PC-9 (cell line): Measurements from ENCODE around the gene ORAI3. TPM values are rescaled to one million over a fixed set of nuclear protein-coding genes. Genes with fewer than 3 reads are reported as not detected.

Source experiments
- BruUV-seq: library from RNA; stranded (reverse); fragments of 400-500 nt; replicated peaks from 2 replicates; lab custom pipeline; 2021; lab: Mats Ljungman, UMichigan
- CTCF ChIA-PET: fragments of 300-600 bp; sonication (Branson Sonifier 250); formaldehyde crosslinking; loops from one replicate; lab custom pipeline; 2022; ENCODE audit warnings: antibody characterized with exemption; lab: Charles Lee
- POLR2A ChIA-PET: fragments of 300-600 bp; sonication (Branson Sonifier 250); formaldehyde crosslinking; loops from one replicate; lab custom pipeline; 2022; ENCODE audit warnings: antibody characterized with exemption; ENCODE audit not compliant: unreplicated experiment; lab: Charles Lee
- DNase-seq, 2 experiments: peaks; one replicate each; pipeline versions ENCODE4 v3.0.0 to v3.0.0-alpha.2; 2015 to 2022; ENCODE audit warnings: mixed read lengths in 1 of 2
- H2AFZ ChIP-seq: fragments of 200-600 bp; sonication (generic); 2 replicates; pipeline ENCODE4 v1.8.1; 2017; ENCODE audit warnings: antibody characterized with exemption
- H3F3A ChIP-seq: fragments of 200-600 bp; sonication (generic); 2 replicates; pipeline ENCODE4 v1.8.1; 2017; ENCODE audit warnings: antibody characterized with exemption, mild to moderate bottlenecking, low read depth; ENCODE audit not compliant: insufficient read depth
- H3K27ac ChIP-seq: fragments of 200-600 bp; sonication (generic); 2 replicates; pipeline ENCODE4 v1.6.1; 2016; ENCODE audit warnings: mixed run types
- H3K27me3 ChIP-seq: fragments of 200-600 bp; sonication (generic); 2 replicates; pipeline ENCODE4 v1.6.1; 2016; ENCODE audit warnings: low read depth, mixed run types; ENCODE audit not compliant: insufficient read depth
- H3K36me3 ChIP-seq: fragments of 200-600 bp; sonication (generic); 2 replicates; pipeline ENCODE4 v1.6.1; 2016; ENCODE audit warnings: low read depth, mixed run types
- H3K4me1 ChIP-seq: fragments of 200-600 bp; sonication (generic); replicated peaks from 2 replicates; pipeline ENCODE4 v1.6.1; 2016; ENCODE audit warnings: mixed run types; ENCODE audit not compliant: insufficient read depth
- H3K4me2 ChIP-seq: fragments of 200-600 bp; sonication (generic); 2 replicates; pipeline ENCODE4 v1.6.1; 2017; ENCODE audit warnings: mixed run types
- H3K4me3 ChIP-seq: fragments of 200-600 bp; sonication (generic); 2 replicates; pipeline ENCODE4 v1.6.1; 2016; ENCODE audit warnings: mixed run types
- H3K79me2 ChIP-seq: fragments of 200-600 bp; sonication (generic); 2 replicates; pipeline ENCODE4 v1.6.1; 2017; ENCODE audit warnings: low read depth, mixed run types
- H3K9me2 ChIP-seq: fragments of 200-600 bp; sonication (generic); 2 replicates; pipeline ENCODE4 v1.8.1; 2017; ENCODE audit warnings: mild to moderate bottlenecking; ENCODE audit not compliant: insufficient read depth
- H3K9me3 ChIP-seq: fragments of 200-600 bp; sonication (generic); 2 replicates; pipeline ENCODE4 v1.8.1; 2016; ENCODE audit warnings: low read depth; ENCODE audit not compliant: insufficient read depth
- H4K20me1 ChIP-seq: fragments of 200-600 bp; sonication (generic); 2 replicates; pipeline ENCODE4 v1.8.1; 2017; ENCODE audit not compliant: insufficient read depth
- EZH2 ChIP-seq: fragments of 200-600 bp; sonication (generic); IDR thresholded peaks from 2 replicates; pipeline ENCODE4 v1.8.0; 2017; ENCODE audit warnings: antibody characterized with exemption, low read depth
- intact Hi-C: fragments of 100-400 bp; cut with micrococcal nuclease; formaldehyde crosslinking; loops from one replicate; pipeline ENCODE4 v1.10.0; 2022; ENCODE audit not compliant: unreplicated experiment
- total RNA-seq: library from RNA; stranded (reverse); gene quantifications from 2 replicates; pipeline ENCODE4 v1.2.3, GENCODE V29; 2021
- TF ChIP-seq, protein P1 (sequence below): fragments of 200-600 bp; sonication (generic); conservative IDR thresholded peaks from 2 replicates; pipeline ENCODE4 v1.6.1; 2017; ENCODE audit warnings: mixed run types, antibody characterized with exemption, mild to moderate bottlenecking, moderate library complexity

Gene ORAI3
- total RNA-seq, 1 experiment from 2014 or later = 43.5 TPM

DNA sequence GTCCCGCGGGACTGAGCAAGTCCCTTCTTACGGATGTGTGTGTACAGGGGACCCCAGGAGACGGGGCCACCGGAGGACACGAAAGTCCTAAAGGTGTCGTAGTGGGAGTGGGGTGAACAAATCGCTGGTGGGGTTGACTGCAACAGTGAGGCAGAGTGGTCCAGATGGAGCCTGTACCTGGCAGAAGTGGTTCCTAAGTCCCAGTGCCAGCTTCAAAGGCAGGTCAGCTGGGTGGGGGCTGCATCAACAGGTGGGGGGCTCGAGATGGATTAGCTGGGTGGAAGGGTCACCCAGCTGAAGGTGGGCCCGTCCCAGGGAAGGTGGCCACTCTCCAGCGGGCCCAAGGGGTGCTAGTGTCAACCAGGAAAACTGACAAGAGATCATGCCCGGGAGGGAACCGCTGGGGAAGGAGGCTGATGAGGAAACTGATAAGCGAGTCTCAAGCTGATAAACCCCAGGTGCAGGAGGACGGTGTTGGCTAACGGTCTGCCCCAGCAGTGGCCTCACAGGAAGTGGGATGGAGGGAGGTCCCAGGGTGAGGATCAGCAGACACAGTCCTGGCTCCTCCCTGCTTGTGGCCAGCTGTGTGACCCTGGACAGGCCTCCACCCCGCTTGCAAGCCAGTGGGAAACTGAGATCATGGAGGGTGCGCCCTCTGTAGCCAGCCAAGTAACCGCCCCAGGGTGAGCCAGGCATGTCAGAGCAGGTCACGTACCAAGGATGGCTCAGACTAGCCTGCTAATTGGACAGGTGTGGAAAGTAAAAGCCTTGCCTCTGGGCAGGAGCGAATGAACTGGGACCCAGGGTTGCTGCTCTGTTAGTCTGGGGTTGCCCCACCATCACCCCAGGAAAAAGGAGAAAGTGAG, 1.0 kb downstream of the ORAI3 start:
- TSS peak; percentile 100 for BruUV-seq
- peak overlapping the region; percentile 91 for H3K4me2 ChIP-seq
- H3K36me3 ChIP-seq = 0 out of 2 replicates have a peak, but pooled peaks cover 2% of the 10 kb centered on the region
- peak overlapping the region; percentile 90 for H3K4me3 ChIP-seq
- peak; percentile 91 to 99 for DNase-seq
- intact Hi-C loops = loop anchor here (1.0 to 10.0 kb wide), 3 partner anchors 27 to 915 kb away; partner anchors contain the start of genes ARMC5 and FBXL19
- POLR2A ChIA-PET = interaction anchor here (0.5 to 0.6 kb wide), 4 partner anchors 56 to 210 kb away, joined by 5 to 23 read pairs (median 10); a partner anchor contains a TSS
- no peaks in the 10 kb centered on the region for H3K79me2 ChIP-seq
- TF ChIP-seq EZH2 = no peak
- TF ChIP-seq, protein P1, sequence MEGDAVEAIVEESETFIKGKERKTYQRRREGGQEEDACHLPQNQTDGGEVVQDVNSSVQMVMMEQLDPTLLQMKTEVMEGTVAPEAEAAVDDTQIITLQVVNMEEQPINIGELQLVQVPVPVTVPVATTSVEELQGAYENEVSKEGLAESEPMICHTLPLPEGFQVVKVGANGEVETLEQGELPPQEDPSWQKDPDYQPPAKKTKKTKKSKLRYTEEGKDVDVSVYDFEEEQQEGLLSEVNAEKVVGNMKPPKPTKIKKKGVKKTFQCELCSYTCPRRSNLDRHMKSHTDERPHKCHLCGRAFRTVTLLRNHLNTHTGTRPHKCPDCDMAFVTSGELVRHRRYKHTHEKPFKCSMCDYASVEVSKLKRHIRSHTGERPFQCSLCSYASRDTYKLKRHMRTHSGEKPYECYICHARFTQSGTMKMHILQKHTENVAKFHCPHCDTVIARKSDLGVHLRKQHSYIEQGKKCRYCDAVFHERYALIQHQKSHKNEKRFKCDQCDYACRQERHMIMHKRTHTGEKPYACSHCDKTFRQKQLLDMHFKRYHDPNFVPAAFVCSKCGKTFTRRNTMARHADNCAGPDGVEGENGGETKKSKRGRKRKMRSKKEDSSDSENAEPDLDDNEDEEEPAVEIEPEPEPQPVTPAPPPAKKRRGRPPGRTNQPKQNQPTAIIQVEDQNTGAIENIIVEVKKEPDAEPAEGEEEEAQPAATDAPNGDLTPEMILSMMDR = peak; percentile 35; the same call in 1 of the 2 replicates
- CTCF ChIA-PET = interaction anchor here (0.6 kb wide), 2 partner anchors 26 to 493 kb away, joined by 3 read pairs; partner anchors contain the start of gene FBXL19
- no peak overlapping the region for H2AFZ ChIP-seq
- no peak overlapping the region for H3K27ac ChIP-seq
- no peaks in the 10 kb centered on the region for H3K27me3 ChIP-seq
- no peaks in the 10 kb centered on the region for H3K9me2 ChIP-seq
- H3K9me3 ChIP-seq = no peaks in the 10 kb centered on the region
- peaks cover 15% of the 10 kb centered on the region for H3K4me1 ChIP-seq
- peaks cover 49% of the 10 kb centered on the region; the same call in 1 of the 2 replicates for H3F3A ChIP-seq
- H4K20me1 ChIP-seq = peaks cover 4% of the 10 kb centered on the region; the same call in 1 of the 2 replicates

DNA sequence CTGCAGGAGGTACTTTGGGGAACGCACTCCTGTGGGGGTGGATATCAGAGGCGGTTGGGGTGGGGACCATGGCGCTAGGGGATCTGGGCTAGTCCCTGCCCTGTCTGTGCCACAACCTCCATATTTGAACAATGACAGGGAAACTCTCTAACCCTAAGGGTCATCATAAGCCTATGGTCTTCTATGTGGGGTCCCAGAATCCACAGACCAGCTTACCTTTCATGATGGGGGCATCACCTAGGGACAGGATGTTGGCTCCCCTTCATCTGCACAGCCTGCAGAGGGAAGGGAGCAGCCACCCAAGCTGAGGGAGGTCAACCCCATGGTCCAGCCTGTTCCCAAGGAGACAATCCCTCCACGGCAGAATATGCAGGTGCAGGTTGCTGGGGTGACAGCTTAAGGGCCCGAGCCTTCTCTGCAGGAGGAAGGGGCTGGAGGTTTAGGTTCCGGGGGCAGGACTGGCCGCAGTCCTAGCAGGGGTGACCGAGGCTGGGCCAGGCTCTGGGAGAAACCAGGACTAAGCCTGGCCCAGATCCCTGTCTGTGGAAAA, 1.7 kb downstream of the ORAI3 start:
- TF ChIP-seq, protein P1 = no peak
- no peak for TF ChIP-seq EZH2
- intact Hi-C loops = loop anchor here (1.0 to 10.0 kb wide), 3 partner anchors 27 to 914 kb away; partner anchors contain the start of genes ARMC5 and FBXL19
- Histone ChIP-seq H3K4me3 (peak overlapping the region; percentile 90; the same call in 1 of the 2 replicates), H3K79me2 (no peaks in the 10 kb centered on the region), H2AFZ (no peak overlapping the region), H3F3A (peaks cover 42% of the 10 kb centered on the region; the same call in 1 of the 2 replicates), H3K9me2 (no peaks in the 10 kb centered on the region), H4K20me1 (peaks cover 4% of the 10 kb centered on the region; the same call in 1 of the 2 replicates), H3K4me1 (peaks cover 15% of the 10 kb centered on the region), H3K27me3 (no peaks in the 10 kb centered on the region), H3K4me2 (peak overlapping the region; percentile 91), H3K27ac (no peak overlapping the region), H3K9me3 (no peaks in the 10 kb centered on the region), H3K36me3 (no peaks in the 10 kb centered on the region)
- BruUV-seq = no TSS peak
- ChIA-PET POLR2A (interaction anchor here (0.6 kb wide), 1 partner anchor 111 kb away, joined by 5 read pairs; no protein-coding TSS in a partner anchor), CTCF (no interaction called here)
- DNase-seq = no peak

DNA sequence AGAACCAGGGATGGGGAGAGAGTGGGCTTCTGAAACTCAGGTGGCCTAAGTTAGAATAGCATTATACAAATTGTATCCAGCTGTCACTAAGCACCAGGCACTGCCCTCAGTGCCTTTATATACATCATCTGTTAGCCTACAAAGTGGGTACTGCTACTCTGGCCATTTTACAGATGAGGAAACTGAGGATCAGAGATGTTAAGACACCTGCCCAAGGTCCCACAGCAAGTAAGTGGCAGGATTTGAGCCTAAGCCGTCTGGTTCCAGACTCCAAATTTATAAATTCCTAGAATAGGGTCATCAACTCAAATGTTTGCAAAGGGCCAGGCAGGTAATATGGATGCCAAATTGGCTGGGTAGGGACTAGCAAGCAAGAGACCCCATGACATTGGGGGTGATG, 2.3 kb downstream of the ORAI3 start:
- no peak for TF ChIP-seq EZH2
- TF ChIP-seq, protein P1 = no peak
- Histone ChIP-seq H3K79me2 (no peaks in the 10 kb centered on the region), H4K20me1 (peaks cover 4% of the 10 kb centered on the region; the same call in 1 of the 2 replicates), H2AFZ (no peak overlapping the region), H3K9me3 (no peaks in the 10 kb centered on the region), H3K4me1 (peaks cover 15% of the 10 kb centered on the region), H3K36me3 (no peaks in the 10 kb centered on the region), H3F3A (peaks cover 42% of the 10 kb centered on the region; the same call in 1 of the 2 replicates), H3K27ac (no peak overlapping the region), H3K27me3 (no peaks in the 10 kb centered on the region), H3K4me2 (0 out of 2 replicates have a peak overlapping the region, but pooled peaks have one; percentile 91), H3K9me2 (no peaks in the 10 kb centered on the region), H3K4me3 (no peak overlapping the region)
- DNase-seq = no peak
- BruUV-seq = no TSS peak
- ChIA-PET CTCF (no interaction called here), POLR2A (interaction anchor here (0.6 kb wide), 1 partner anchor 10 kb away, joined by 3 read pairs; no protein-coding TSS in a partner anchor)
- intact Hi-C loops = loop anchor here (10.0 kb wide), 2 partner anchors 504 to 914 kb away; partner anchors contain the start of gene ARMC5
